ENCODE data around the gene JPH4.

Gene JPH4

GRCh38 chr14:23577004-23577681 is 1.4 kb downstream of the JPH4 start:
- TF ChIP-seq CTCF (IDR thresholded peaks at IDR 0.05), result no peak
- no peak for TF ChIP-seq ZFX (IDR thresholded peaks at IDR 0.05; ENCODE audit: borderline replicate concordance)

GRCh38 chr14:23573384-23574015 is 5.1 kb downstream of the JPH4 start:
- no peak for TF ChIP-seq ZFX (IDR thresholded peaks at IDR 0.05; ENCODE audit: borderline replicate concordance)
- no peak for TF ChIP-seq CTCF (IDR thresholded peaks at IDR 0.05)
- H3K27ac ChIP-seq, result no peak overlapping the region

More at GRCh38 chr14:23577004-23577681, 1.4 kb downstream of the JPH4 start:
- H3K27ac ChIP-seq, result no peak overlapping the region

DNA sequence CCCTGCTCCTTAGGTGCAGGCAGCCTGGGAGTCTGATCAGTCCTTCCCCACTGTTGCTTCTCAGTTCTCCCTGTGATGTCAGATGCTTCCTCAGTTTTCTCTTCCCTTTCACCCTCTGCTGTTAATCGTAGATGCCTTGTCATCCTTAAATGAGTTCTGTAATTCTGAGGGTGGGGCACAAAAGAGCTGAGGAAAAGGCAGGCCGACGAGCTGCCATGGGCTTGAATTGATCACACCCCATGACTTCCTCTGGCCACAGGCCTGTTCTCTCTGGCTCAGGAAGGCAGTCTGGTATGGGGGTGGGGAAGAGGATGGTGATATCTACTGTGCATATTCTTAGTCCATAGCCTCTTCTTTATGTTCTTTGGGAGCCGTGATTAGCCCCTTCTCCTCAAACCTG is 5.8 kb downstream of the JPH4 start:
- TF ChIP-seq ZFX (IDR thresholded peaks at IDR 0.05; ENCODE audit: borderline replicate concordance) (no peak), CTCF (IDR thresholded peaks at IDR 0.05) (no peak)

DNA sequence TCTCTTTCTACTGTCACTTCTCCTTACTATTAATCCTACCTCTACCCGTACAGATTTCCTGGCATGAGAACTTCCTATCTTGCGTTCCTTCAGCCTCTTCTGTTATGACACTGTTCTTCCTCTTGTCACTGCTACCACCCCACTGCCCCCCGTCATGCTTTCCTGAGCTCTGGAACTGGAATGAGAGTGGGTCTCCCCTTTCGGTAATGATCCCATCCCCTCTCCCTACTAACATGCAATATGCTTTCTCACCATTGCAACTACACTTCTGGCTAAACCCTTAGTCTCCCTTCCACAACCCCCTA is 6.1 kb downstream of the JPH4 start:
- no peak for TF ChIP-seq CTCF (IDR thresholded peaks at IDR 0.05)
- TF ChIP-seq ZFX (IDR thresholded peaks at IDR 0.05; ENCODE audit: borderline replicate concordance), result no peak
- H3K27ac ChIP-seq, result no peak overlapping the region

More for the DNA sequence above, 5.8 kb downstream of the JPH4 start:
- H3K27ac ChIP-seq, result no peak overlapping the region

DNA sequence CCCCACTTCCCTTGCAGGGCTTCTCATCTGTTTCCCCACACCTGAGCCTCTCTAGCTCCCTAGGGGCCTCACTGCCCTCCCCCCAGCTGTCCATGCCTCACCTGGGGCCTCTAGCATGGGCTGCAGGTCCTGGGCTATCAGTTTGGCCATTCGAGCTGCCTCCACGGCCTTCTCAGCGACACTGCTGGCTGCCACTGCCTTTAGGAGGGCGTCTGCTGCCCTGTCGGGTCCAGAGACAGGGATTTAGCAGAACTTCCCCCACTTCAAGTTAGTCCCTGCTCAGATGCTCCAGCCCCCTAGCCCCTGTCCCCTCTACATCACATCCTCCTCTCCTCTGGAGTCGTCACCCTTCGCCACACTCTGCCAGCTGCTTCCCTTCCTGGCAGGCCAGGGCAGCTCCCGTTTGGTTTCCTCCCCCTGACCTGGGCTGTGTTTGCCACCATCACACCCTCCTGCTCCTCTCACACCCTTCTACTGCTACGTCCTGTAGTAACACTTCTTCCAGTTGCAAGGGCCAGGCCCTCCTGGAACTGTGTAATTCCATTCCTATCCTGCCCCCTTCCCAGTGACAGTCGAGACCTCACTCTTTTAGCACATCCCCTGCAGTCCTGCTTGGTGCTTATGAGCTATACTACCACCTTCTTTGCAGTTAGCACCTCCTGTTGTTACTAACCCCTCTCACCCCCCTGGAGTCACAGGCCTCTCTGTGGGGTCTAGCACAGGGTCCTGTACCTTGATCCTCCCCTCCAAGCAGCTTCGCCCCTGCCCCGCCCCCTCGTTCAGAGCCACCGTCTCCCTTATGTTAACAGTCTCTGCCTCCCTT is 6.7 kb downstream of the JPH4 start:
- no peak overlapping the region for H3K27ac ChIP-seq
- TF ChIP-seq CTCF (IDR thresholded peaks at IDR 0.05) (no peak), ZFX (IDR thresholded peaks at IDR 0.05; ENCODE audit: borderline replicate concordance) (no peak)

DNA sequence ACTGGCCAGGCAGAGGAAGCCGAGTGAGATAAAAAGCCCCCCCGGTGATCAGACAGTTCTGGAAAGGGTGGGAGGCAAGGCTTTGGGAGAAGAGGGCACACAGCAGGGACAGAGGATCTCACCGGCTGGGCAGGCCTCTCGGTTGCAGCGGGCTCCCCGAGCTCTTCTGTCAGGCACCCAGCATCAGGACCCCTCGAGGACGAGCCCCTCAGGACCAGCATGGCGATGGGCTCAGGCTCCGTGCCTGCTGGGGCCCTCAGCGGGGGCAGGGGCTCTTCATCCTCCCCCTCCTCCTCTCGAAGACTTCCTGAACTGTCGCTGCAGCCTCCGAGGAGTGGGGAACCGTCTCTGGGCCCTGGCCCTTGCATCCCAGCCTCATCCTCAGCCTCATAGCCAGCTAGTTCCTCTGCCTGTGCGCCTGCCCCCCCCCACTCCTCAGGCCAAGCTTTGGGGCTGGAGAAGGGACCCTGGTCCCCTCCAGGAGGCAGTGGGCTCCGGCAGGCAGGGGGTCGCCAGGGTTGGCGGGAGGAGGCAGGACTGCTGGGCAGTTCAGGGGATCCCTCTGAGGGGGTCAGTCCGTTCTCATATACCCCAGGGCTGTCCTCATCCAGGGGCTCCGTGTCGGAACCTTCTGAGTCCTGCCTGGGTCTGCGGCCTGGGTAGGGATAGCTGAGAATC is 7.6 kb downstream of the JPH4 start:
- no peak overlapping the region for H3K27ac ChIP-seq
- TF ChIP-seq ZFX (IDR thresholded peaks at IDR 0.05; ENCODE audit: borderline replicate concordance), result no peak
- TF ChIP-seq CTCF (IDR thresholded peaks at IDR 0.05), result no peak
